GM12878 (cell line): ENCODE results near the gene HEMK1. TPM values are rescaled to one million over a fixed set of nuclear protein-coding genes. Genes with fewer than 3 reads are reported as not detected.

Source experiments
- ESRRA ChIP-seq: IDR thresholded peaks from 2 replicates; pipeline ENCODE4 v1.6.1; 2012; ENCODE audit warnings: mild to moderate bottlenecking, low read length, improper control_type of control experiment
- PAX8 ChIP-seq: fragments of 450-650 bp; IDR thresholded peaks from 2 replicates; pipeline ENCODE4 v1.6.1; 2017; ENCODE audit warnings: mild to moderate bottlenecking, moderate library complexity
- STAT1 ChIP-seq: fragments of 450-650 bp; conservative IDR thresholded peaks from 2 replicates; pipeline ENCODE4 v1.6.1; 2014; ENCODE audit warnings: antibody characterized with exemption, mild to moderate bottlenecking
- WRNIP1 ChIP-seq: IDR thresholded peaks from 2 replicates; pipeline ENCODE4 v1.6.1; 2011; ENCODE audit warnings: low read depth, low read length, improper control_type of control experiment, borderline replicate concordance
- polyA plus RNA-seq, 11 experiments: library from polyadenylated mRNA; depleted of rRNA in 4 of 11; unstranded in 6 of 11; stranded (reverse) in 5 of 11; fragments of >200 nt; fragmentation: Nextera tagmentation in 4 of 11; fragmentation: Illumina TruSeq in 1 of 11; extraction: Ambion mirVana in 4 of 11; extraction: Trizol in 1 of 11; gene quantifications; 1 replicate in 1 of 11; 2 replicates in 10 of 11; pipeline versions ENCODE4 v1.2.1 to v1.2.3, GENCODE V29; 2011 to 2016; ENCODE audit warnings: inconsistent platforms in 2 of 11, missing spikeins in 2 of 11, low read depth in 1 of 11
- total RNA-seq, 4 experiments: library from RNA; depleted of rRNA in 3 of 4; stranded (reverse); fragments of >200 nt in 3 of 4; fragmentation: Illumina TruSeq in 1 of 4; extraction: Trizol in 1 of 4; gene quantifications; 2 replicates each; pipeline versions ENCODE4 v1.2.1 to v1.2.3, GENCODE V29; 2013 to 2021
- TF ChIP-seq, protein P1 (sequence below): fragments of 450-650 bp; IDR thresholded peaks from 2 replicates; pipeline ENCODE4 v1.6.1; 2016; ENCODE audit warnings: mild to moderate bottlenecking, moderate library complexity, borderline replicate concordance
- TF ChIP-seq, protein P2 (sequence below): fragments of 450-650 bp; formaldehyde crosslinking; IDR thresholded peaks from 2 replicates; pipeline ENCODE4 v1.4.0; 2022; ENCODE audit warnings: mild to moderate bottlenecking, moderate library complexity

The HEMK1 gene
- total and polyA plus RNA-seq, 10 of the 15 experiments (the other 5 are each of a cell fraction or from before 2014, with no cell fraction given): 2.8 to 19.0 (median 12.0) TPM

DNA sequence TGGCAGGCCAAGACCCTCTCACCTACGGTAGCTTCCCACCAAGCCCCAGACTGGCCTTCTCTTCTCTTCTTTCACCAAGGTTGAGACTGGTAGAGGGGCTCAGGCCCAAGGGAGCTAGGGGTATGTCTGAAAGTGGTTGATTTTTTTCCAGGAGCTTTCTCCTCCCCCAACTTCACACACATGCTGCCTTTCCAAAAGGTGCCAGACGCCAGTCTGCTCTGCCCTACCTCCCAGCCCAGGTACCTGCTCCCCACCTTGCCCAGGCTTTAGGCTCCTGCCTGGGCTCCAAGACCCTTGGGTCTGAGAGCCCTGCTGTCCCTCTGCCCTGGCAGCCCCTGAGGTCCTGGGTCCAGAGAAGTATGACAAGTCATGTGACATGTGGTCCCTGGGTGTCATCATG, 76.1 kb downstream of the HEMK1 start (continued):
- TF ChIP-seq STAT1 (no peak), WRNIP1 (no peak), ESRRA (no peak), PAX8 (no peak)
- TF ChIP-seq, protein P1, sequence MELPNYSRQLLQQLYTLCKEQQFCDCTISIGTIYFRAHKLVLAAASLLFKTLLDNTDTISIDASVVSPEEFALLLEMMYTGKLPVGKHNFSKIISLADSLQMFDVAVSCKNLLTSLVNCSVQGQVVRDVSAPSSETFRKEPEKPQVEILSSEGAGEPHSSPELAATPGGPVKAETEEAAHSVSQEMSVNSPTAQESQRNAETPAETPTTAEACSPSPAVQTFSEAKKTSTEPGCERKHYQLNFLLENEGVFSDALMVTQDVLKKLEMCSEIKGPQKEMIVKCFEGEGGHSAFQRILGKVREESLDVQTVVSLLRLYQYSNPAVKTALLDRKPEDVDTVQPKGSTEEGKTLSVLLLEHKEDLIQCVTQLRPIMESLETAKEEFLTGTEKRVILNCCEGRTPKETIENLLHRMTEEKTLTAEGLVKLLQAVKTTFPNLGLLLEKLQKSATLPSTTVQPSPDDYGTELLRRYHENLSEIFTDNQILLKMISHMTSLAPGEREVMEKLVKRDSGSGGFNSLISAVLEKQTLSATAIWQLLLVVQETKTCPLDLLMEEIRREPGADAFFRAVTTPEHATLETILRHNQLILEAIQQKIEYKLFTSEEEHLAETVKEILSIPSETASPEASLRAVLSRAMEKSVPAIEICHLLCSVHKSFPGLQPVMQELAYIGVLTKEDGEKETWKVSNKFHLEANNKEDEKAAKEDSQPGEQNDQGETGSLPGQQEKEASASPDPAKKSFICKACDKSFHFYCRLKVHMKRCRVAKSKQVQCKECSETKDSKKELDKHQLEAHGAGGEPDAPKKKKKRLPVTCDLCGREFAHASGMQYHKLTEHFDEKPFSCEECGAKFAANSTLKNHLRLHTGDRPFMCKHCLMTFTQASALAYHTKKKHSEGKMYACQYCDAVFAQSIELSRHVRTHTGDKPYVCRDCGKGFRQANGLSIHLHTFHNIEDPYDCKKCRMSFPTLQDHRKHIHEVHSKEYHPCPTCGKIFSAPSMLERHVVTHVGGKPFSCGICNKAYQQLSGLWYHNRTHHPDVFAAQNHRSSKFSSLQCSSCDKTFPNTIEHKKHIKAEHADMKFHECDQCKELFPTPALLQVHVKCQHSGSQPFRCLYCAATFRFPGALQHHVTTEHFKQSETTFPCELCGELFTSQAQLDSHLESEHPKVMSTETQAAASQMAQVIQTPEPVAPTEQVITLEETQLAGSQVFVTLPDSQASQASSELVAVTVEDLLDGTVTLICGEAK: no peak
- TF ChIP-seq, protein P2, sequence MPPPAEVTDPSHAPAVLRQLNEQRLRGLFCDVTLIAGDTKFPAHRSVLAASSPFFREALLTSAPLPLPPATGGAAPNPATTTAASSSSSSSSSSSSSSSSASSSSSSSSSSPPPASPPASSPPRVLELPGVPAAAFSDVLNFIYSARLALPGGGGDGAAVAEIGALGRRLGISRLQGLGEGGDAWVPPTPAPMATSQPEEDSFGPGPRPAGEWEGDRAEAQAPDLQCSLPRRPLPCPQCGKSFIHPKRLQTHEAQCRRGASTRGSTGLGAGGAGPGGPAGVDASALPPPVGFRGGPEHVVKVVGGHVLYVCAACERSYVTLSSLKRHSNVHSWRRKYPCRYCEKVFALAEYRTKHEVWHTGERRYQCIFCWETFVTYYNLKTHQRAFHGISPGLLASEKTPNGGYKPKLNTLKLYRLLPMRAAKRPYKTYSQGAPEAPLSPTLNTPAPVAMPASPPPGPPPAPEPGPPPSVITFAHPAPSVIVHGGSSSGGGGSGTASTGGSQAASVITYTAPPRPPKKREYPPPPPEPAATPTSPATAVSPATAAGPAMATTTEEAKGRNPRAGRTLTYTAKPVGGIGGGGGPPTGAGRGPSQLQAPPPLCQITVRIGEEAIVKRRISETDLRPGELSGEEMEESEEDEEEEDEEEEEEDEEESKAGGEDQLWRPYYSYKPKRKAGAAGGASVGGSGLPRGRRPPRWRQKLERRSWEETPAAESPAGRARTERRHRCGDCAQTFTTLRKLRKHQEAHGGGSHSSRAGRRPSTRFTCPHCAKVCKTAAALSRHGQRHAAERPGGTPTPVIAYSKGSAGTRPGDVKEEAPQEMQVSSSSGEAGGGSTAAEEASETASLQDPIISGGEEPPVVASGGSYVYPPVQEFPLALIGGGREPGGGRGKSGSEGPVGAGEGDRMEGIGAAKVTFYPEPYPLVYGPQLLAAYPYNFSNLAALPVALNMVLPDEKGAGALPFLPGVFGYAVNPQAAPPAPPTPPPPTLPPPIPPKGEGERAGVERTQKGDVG (CRISPR knock-in tag): no peak

Other genes with a start within 250 kb of the HEMK1 start
Only the 7 nearest of the 12 such genes appear.
- gene CYB561D2, start 218.7 kb upstream of the HEMK1 start, total RNA-seq (2014; rRNA removed): 33.4 and 34.6 TPM in 2 replicates
- 11.9 and 13.6 TPM in 2 replicates for gene CYB561D2, start 218.7 kb upstream of the HEMK1 start, total RNA-seq (2014; rRNA removed; fragmentation: Illumina TruSeq; extraction: Trizol)
- 19.2 and 20.8 TPM in 2 replicates for gene CYB561D2, start 218.7 kb upstream of the HEMK1 start, total RNA-seq (2021)
- gene CYB561D2, start 218.7 kb upstream of the HEMK1 start, polyA plus RNA-seq (2011; rRNA removed): 8.6 and 16.8 TPM in 2 replicates
- 5.9 and 9.2 TPM in 2 replicates for gene CYB561D2, start 218.7 kb upstream of the HEMK1 start, polyA plus RNA-seq (2014; fragmentation: Illumina TruSeq; extraction: Trizol)
- gene CYB561D2, start 218.7 kb upstream of the HEMK1 start, polyA plus RNA-seq (2014; fragmentation: Nextera tagmentation; extraction: Ambion mirVana): 10 to 100 TPM in 1 of 2 experiments, 1 to 10 TPM in 1; 7.6 to 11.9 TPM
- 24.1 and 29.1 TPM in 2 replicates for gene CYB561D2, start 218.7 kb upstream of the HEMK1 start, polyA plus RNA-seq (2014; rRNA removed)
- 10 to 100 TPM; 35.5 to 39.2 TPM for gene CYB561D2, start 218.7 kb upstream of the HEMK1 start, polyA plus RNA-seq (2016; fragmentation: Nextera tagmentation; extraction: Ambion mirVana)
- 18.1 and 18.7 TPM in 2 replicates for gene TMEM115, start 210.0 kb upstream of the HEMK1 start, total RNA-seq (2014; rRNA removed)
- gene TMEM115, start 210.0 kb upstream of the HEMK1 start, total RNA-seq (2014; rRNA removed; fragmentation: Illumina TruSeq; extraction: Trizol): 7.1 and 8.0 TPM in 2 replicates
- 15.9 and 18.4 TPM in 2 replicates for gene TMEM115, start 210.0 kb upstream of the HEMK1 start, total RNA-seq (2021)
- gene TMEM115, start 210.0 kb upstream of the HEMK1 start, polyA plus RNA-seq (2011; rRNA removed): 4.2 and 8.8 TPM in 2 replicates
- 3.6 and 10.1 TPM in 2 replicates for gene TMEM115, start 210.0 kb upstream of the HEMK1 start, polyA plus RNA-seq (2014; fragmentation: Illumina TruSeq; extraction: Trizol)
- gene TMEM115, start 210.0 kb upstream of the HEMK1 start, polyA plus RNA-seq (2014; fragmentation: Nextera tagmentation; extraction: Ambion mirVana): 1 to 10 TPM; 1.9 to 2.5 TPM
- 16.9 and 18.8 TPM in 2 replicates for gene TMEM115, start 210.0 kb upstream of the HEMK1 start, polyA plus RNA-seq (2014; rRNA removed)
- gene TMEM115, start 210.0 kb upstream of the HEMK1 start, polyA plus RNA-seq (2016; fragmentation: Nextera tagmentation; extraction: Ambion mirVana): 10 to 100 TPM; 16.4 to 17.6 TPM
- gene CACNA2D2, start 65.9 kb upstream of the HEMK1 start, total RNA-seq (2014; rRNA removed): not detected in 2 replicates
- gene CACNA2D2, start 65.9 kb upstream of the HEMK1 start, total RNA-seq (2014; rRNA removed; fragmentation: Illumina TruSeq; extraction: Trizol): not detected in 2 replicates
- gene CACNA2D2, start 65.9 kb upstream of the HEMK1 start, total RNA-seq (2021): 0.03 and 0.11 TPM in 2 replicates
- not detected in 2 replicates for gene CACNA2D2, start 65.9 kb upstream of the HEMK1 start, polyA plus RNA-seq (2011; rRNA removed)
- 0.07 TPM in 1 of 2 replicates, not detected in the other for gene CACNA2D2, start 65.9 kb upstream of the HEMK1 start, polyA plus RNA-seq (2014; fragmentation: Illumina TruSeq; extraction: Trizol)
- not detected for gene CACNA2D2, start 65.9 kb upstream of the HEMK1 start, polyA plus RNA-seq (2014; fragmentation: Nextera tagmentation; extraction: Ambion mirVana)
- gene CACNA2D2, start 65.9 kb upstream of the HEMK1 start, polyA plus RNA-seq (2014; rRNA removed): not detected in 2 replicates
- gene CACNA2D2, start 65.9 kb upstream of the HEMK1 start, polyA plus RNA-seq (2016; fragmentation: Nextera tagmentation; extraction: Ambion mirVana): not detected
- gene C3orf18, start 1.8 kb upstream of the HEMK1 start, total RNA-seq (2014; rRNA removed): 0.45 and 0.87 TPM in 2 replicates
- 0.64 and 0.76 TPM in 2 replicates for gene C3orf18, start 1.8 kb upstream of the HEMK1 start, total RNA-seq (2014; rRNA removed; fragmentation: Illumina TruSeq; extraction: Trizol)
- 0.61 and 1.3 TPM in 2 replicates for gene C3orf18, start 1.8 kb upstream of the HEMK1 start, total RNA-seq (2021)
- 2.3 and 3.2 TPM in 2 replicates for gene C3orf18, start 1.8 kb upstream of the HEMK1 start, polyA plus RNA-seq (2011; rRNA removed)
- 0.48 and 1.0 TPM in 2 replicates for gene C3orf18, start 1.8 kb upstream of the HEMK1 start, polyA plus RNA-seq (2014; fragmentation: Illumina TruSeq; extraction: Trizol)
- under 1 TPM; 0.06 to 0.22 TPM for gene C3orf18, start 1.8 kb upstream of the HEMK1 start, polyA plus RNA-seq (2014; fragmentation: Nextera tagmentation; extraction: Ambion mirVana)
- gene C3orf18, start 1.8 kb upstream of the HEMK1 start, polyA plus RNA-seq (2014; rRNA removed): 0.77 and 1.7 TPM in 2 replicates
- gene C3orf18, start 1.8 kb upstream of the HEMK1 start, polyA plus RNA-seq (2016; fragmentation: Nextera tagmentation; extraction: Ambion mirVana): under 1 TPM; 0.44 to 0.56 TPM
- 2.3 and 2.5 TPM in 2 replicates for gene CISH, start 42.3 kb downstream of the HEMK1 start, total RNA-seq (2014; rRNA removed)
- gene CISH, start 42.3 kb downstream of the HEMK1 start, total RNA-seq (2014; rRNA removed; fragmentation: Illumina TruSeq; extraction: Trizol): 0.94 and 1.0 TPM in 2 replicates
- gene CISH, start 42.3 kb downstream of the HEMK1 start, total RNA-seq (2021): 4.4 and 5.1 TPM in 2 replicates
- 0.20 and 0.41 TPM in 2 replicates for gene CISH, start 42.3 kb downstream of the HEMK1 start, polyA plus RNA-seq (2011; rRNA removed)
- gene CISH, start 42.3 kb downstream of the HEMK1 start, polyA plus RNA-seq (2014; fragmentation: Illumina TruSeq; extraction: Trizol): 1.4 and 2.7 TPM in 2 replicates
- under 1 TPM; 0.21 to 0.57 TPM for gene CISH, start 42.3 kb downstream of the HEMK1 start, polyA plus RNA-seq (2014; fragmentation: Nextera tagmentation; extraction: Ambion mirVana)
- 3.2 and 3.7 TPM in 2 replicates for gene CISH, start 42.3 kb downstream of the HEMK1 start, polyA plus RNA-seq (2014; rRNA removed)
- 1 to 10 TPM; 1.1 to 2.5 TPM for gene CISH, start 42.3 kb downstream of the HEMK1 start, polyA plus RNA-seq (2016; fragmentation: Nextera tagmentation; extraction: Ambion mirVana)
- gene MAPKAPK3, start 47.6 kb downstream of the HEMK1 start, total RNA-seq (2014; rRNA removed): 42.6 and 49.2 TPM in 2 replicates
- gene MAPKAPK3, start 47.6 kb downstream of the HEMK1 start, total RNA-seq (2014; rRNA removed; fragmentation: Illumina TruSeq; extraction: Trizol): 25.4 and 27.2 TPM in 2 replicates
- gene MAPKAPK3, start 47.6 kb downstream of the HEMK1 start, total RNA-seq (2021): 39.9 and 42.0 TPM in 2 replicates
- 33.5 and 66.0 TPM in 2 replicates for gene MAPKAPK3, start 47.6 kb downstream of the HEMK1 start, polyA plus RNA-seq (2011; rRNA removed)
- 39.9 and 46.7 TPM in 2 replicates for gene MAPKAPK3, start 47.6 kb downstream of the HEMK1 start, polyA plus RNA-seq (2014; fragmentation: Illumina TruSeq; extraction: Trizol)
- 1 to 10 TPM; 7.9 to 8.7 TPM for gene MAPKAPK3, start 47.6 kb downstream of the HEMK1 start, polyA plus RNA-seq (2014; fragmentation: Nextera tagmentation; extraction: Ambion mirVana)
- gene MAPKAPK3, start 47.6 kb downstream of the HEMK1 start, polyA plus RNA-seq (2014; rRNA removed): 43.9 and 45.3 TPM in 2 replicates
- gene MAPKAPK3, start 47.6 kb downstream of the HEMK1 start, polyA plus RNA-seq (2016; fragmentation: Nextera tagmentation; extraction: Ambion mirVana): 10 to 100 TPM; 32.4 to 38.0 TPM
- not detected in 2 replicates for gene DOCK3, start 105.4 kb downstream of the HEMK1 start, total RNA-seq (2014; rRNA removed)
- not detected in 2 replicates for gene DOCK3, start 105.4 kb downstream of the HEMK1 start, total RNA-seq (2014; rRNA removed; fragmentation: Illumina TruSeq; extraction: Trizol)
- gene DOCK3, start 105.4 kb downstream of the HEMK1 start, total RNA-seq (2021): 0.03 TPM in 1 of 2 replicates, not detected in the other
- not detected in 2 replicates for gene DOCK3, start 105.4 kb downstream of the HEMK1 start, polyA plus RNA-seq (2011; rRNA removed)
- not detected in 2 replicates for gene DOCK3, start 105.4 kb downstream of the HEMK1 start, polyA plus RNA-seq (2014; fragmentation: Illumina TruSeq; extraction: Trizol)
- gene DOCK3, start 105.4 kb downstream of the HEMK1 start, polyA plus RNA-seq (2014; fragmentation: Nextera tagmentation; extraction: Ambion mirVana): under 1 TPM; 0.02 to 0.04 TPM
- not detected in 2 replicates for gene DOCK3, start 105.4 kb downstream of the HEMK1 start, polyA plus RNA-seq (2014; rRNA removed)
- gene DOCK3, start 105.4 kb downstream of the HEMK1 start, polyA plus RNA-seq (2016; fragmentation: Nextera tagmentation; extraction: Ambion mirVana): under 1 TPM; 0.38 to 0.52 TPM